ENCODE data around the gene AMER3.

DNA sequence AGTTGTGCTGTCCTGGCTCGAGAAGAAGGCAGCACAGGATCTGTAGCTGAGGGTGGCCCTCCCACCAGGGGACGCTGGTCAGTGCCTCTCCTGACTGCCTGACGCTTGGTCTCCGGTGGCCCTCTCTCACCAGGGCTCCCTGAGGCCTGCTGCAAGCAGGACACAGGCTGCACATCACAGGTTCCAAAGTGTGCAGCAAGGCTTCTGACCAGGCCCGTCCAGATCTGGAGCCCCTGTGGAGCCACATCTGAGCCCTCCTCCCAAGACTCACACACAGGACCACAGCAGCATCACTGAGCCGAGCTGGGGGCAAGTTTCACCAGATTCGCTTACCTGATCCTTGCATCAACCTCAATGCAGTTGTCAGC, 12.1 kb downstream of the AMER3 start:
- TF ChIP-seq, protein P1, sequence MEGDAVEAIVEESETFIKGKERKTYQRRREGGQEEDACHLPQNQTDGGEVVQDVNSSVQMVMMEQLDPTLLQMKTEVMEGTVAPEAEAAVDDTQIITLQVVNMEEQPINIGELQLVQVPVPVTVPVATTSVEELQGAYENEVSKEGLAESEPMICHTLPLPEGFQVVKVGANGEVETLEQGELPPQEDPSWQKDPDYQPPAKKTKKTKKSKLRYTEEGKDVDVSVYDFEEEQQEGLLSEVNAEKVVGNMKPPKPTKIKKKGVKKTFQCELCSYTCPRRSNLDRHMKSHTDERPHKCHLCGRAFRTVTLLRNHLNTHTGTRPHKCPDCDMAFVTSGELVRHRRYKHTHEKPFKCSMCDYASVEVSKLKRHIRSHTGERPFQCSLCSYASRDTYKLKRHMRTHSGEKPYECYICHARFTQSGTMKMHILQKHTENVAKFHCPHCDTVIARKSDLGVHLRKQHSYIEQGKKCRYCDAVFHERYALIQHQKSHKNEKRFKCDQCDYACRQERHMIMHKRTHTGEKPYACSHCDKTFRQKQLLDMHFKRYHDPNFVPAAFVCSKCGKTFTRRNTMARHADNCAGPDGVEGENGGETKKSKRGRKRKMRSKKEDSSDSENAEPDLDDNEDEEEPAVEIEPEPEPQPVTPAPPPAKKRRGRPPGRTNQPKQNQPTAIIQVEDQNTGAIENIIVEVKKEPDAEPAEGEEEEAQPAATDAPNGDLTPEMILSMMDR (IDR thresholded peaks at IDR 0.05) = no peak
- TF ChIP-seq POLR2A (IDR thresholded peaks at IDR 0.05) = no peak
